ENCODE results near the gene ARSI. TPM values are rescaled to one million over a fixed set of nuclear protein-coding genes. Genes with fewer than 3 reads are reported as not detected.

ARSI gene
- total RNA-seq, 1 experiment from 2014 or later = 5.9 TPM

DNA sequence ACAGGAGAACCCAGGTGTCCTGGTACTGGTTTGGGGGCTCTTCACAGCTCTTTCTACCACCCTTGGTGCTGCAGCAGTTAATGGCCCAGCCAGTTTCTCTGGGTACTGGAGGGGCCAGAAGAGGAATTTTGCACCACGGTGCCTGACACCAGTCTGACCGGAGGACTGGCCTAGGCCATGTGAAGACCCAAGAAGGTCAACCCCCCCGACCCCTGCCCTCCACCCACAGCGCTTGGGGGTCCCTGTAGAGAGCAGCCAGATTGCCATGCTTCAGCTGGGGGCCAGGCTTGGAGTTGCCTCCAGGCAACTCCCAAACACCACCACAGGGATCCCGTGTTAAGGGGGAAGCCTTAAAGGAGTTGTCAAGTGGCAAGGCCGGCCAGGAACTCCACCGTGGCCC, 6.2 kb downstream of the ARSI start (continued):
- TF ChIP-seq HMGXB4 (CRISPR knock-in tag; IDR thresholded peaks at IDR 0.05) (no peak), ATF1 (CRISPR knock-in tag; IDR thresholded peaks at IDR 0.05) (no peak), ZNF423 (CRISPR knock-in tag; IDR thresholded peaks at IDR 0.05) (no peak), FOXJ3 (CRISPR knock-in tag; IDR thresholded peaks at IDR 0.05; ENCODE audit: borderline replicate concordance) (no peak), KAT7 (CRISPR knock-in tag; IDR thresholded peaks at IDR 0.05; ENCODE audit: borderline replicate concordance) (no peak), MXD4 (CRISPR knock-in tag; IDR thresholded peaks at IDR 0.05; ENCODE audit: borderline replicate concordance) (no peak)

GRCh38 chr5:150295741-150296486, 6.8 kb downstream of the ARSI start:
- no peak for TF ChIP-seq HMGA2 (CRISPR knock-in tag; IDR thresholded peaks at IDR 0.05)
- TF ChIP-seq SOX15 (CRISPR knock-in tag; IDR thresholded peaks at IDR 0.05) = no peak
- TF ChIP-seq FOXK1 (CRISPR knock-in tag; IDR thresholded peaks at IDR 0.05) = no peak
- Mint-ChIP-seq H3K27ac (no peak overlapping the region), H3K4me3 (no peak overlapping the region), H3K4me1 (peaks cover 19% of the 10 kb centered on the region), H3K27me3 (ENCODE audit: low read depth) (peaks cover 7% of the 10 kb centered on the region), H3K36me3 (no peaks in the 10 kb centered on the region), H3K9me3 (no peaks in the 10 kb centered on the region)
- ATAC-seq = no peak
- no peak for DNase-seq (ENCODE audit: low spot score)
- POLR2A ChIA-PET = no interaction called here
- CTCF ChIA-PET = no interaction called here

GRCh38 chr5:150295172-150295634, 7.5 kb downstream of the ARSI start:
- TF ChIP-seq, protein P1, sequence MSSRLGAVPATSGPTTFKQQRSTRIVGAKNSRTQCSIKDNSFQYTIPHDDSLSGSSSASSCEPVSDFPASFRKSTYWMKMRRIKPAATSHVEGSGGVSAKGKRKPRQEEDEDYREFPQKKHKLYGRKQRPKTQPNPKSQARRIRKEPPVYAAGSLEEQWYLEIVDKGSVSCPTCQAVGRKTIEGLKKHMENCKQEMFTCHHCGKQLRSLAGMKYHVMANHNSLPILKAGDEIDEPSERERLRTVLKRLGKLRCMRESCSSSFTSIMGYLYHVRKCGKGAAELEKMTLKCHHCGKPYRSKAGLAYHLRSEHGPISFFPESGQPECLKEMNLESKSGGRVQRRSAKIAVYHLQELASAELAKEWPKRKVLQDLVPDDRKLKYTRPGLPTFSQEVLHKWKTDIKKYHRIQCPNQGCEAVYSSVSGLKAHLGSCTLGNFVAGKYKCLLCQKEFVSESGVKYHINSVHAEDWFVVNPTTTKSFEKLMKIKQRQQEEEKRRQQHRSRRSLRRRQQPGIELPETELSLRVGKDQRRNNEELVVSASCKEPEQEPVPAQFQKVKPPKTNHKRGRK (CRISPR knock-in tag; IDR thresholded peaks at IDR 0.05; ENCODE audit: borderline replicate concordance) = no peak
- TF ChIP-seq ZNF317 (CRISPR knock-in tag; IDR thresholded peaks at IDR 0.05; ENCODE audit: borderline replicate concordance, low read depth) = no peak
- TF ChIP-seq SMAD4 (CRISPR knock-in tag; IDR thresholded peaks at IDR 0.05) = no peak
- no peak for TF ChIP-seq ZNF416 (CRISPR knock-in tag; IDR thresholded peaks at IDR 0.05)
- TF ChIP-seq ZNF396 (CRISPR knock-in tag; IDR thresholded peaks at IDR 0.05; ENCODE audit: borderline replicate concordance) = no peak
- TF ChIP-seq, protein P2, sequence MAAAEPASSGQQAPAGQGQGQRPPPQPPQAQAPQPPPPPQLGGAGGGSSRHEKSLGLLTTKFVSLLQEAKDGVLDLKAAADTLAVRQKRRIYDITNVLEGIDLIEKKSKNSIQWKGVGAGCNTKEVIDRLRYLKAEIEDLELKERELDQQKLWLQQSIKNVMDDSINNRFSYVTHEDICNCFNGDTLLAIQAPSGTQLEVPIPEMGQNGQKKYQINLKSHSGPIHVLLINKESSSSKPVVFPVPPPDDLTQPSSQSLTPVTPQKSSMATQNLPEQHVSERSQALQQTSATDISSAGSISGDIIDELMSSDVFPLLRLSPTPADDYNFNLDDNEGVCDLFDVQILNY (CRISPR knock-in tag; IDR thresholded peaks at IDR 0.05) = no peak
- no peaks in the 10 kb centered on the region for H3K36me3 Mint-ChIP-seq
- ChIA-PET POLR2A (no interaction called here), CTCF (interaction anchor here (1.3 to 1.5 kb wide), 2 partner anchors 16 to 32 kb away, joined by 3 to 5 read pairs; no protein-coding TSS in a partner anchor)
- H3K27me3 Mint-ChIP-seq (ENCODE audit: low read depth) = 0 out of 2 replicates have a peak, but pooled peaks cover 3% of the 10 kb centered on the region
- no peak for ATAC-seq
- DNase-seq (ENCODE audit: low spot score) = no peak
- peaks cover 12% of the 10 kb centered on the region for H3K4me1 Mint-ChIP-seq
- no peaks in the 10 kb centered on the region for H3K9me3 Mint-ChIP-seq
- H3K27ac Mint-ChIP-seq = no peak overlapping the region
- no peak overlapping the region for H3K4me3 Mint-ChIP-seq

DNA sequence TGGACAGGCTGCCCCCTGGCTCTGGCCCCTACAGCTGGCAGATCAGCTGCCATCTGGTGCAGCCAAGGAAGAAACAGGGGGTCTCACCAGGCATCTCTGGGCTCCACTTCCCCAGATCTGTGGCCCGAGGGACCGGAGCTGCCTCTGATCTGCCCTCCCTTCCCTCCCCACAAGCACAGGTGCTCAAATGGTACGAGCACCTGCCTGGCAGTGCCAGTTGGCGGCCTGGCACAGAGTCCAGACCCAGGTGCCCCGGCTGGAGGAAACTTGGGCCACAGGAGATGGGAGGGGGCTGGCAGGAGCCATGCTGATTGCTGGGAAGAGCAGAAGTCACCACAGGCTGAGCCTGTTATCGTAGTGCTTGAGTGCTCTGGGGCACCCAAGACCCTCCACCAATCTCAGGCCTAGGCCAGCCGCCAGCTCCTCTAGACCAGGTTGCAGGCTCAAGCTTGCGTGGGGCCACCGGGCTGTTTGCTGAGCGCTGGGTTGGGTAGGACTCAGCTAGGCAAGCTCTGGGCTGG, 8.1 kb downstream of the ARSI start:
- Mint-ChIP-seq H3K27ac (no peak overlapping the region), H3K4me3 (no peak overlapping the region), H3K27me3 (ENCODE audit: low read depth) (no peaks in the 10 kb centered on the region; the same call in 1 of the 2 replicates), H3K4me1 (peaks cover 6% of the 10 kb centered on the region), H3K9me3 (no peaks in the 10 kb centered on the region), H3K36me3 (no peaks in the 10 kb centered on the region)
- ATAC-seq = no peak
- POLR2A ChIA-PET = no interaction called here
- CTCF ChIA-PET = interaction anchor here (1.3 to 1.5 kb wide), 2 partner anchors 17 to 32 kb away, joined by 3 to 5 read pairs; no protein-coding TSS in a partner anchor
- no peak for DNase-seq (ENCODE audit: low spot score)
- TF ChIP-seq CREB1 (CRISPR knock-in tag; IDR thresholded peaks at IDR 0.05) = no peak
- TF ChIP-seq ZMAT4 (CRISPR knock-in tag; IDR thresholded peaks at IDR 0.05) = no peak
- TF ChIP-seq MYBL2 (CRISPR knock-in tag; IDR thresholded peaks at IDR 0.05) = no peak
- TF ChIP-seq NFYB (CRISPR knock-in tag; conservative IDR thresholded peaks at IDR 0.05; ENCODE audit: low read depth) = no peak
- no peak for TF ChIP-seq USF1 (CRISPR knock-in tag; IDR thresholded peaks at IDR 0.05)
- no peak for TF ChIP-seq TCF7 (CRISPR knock-in tag; IDR thresholded peaks at IDR 0.05; ENCODE audit: low read depth)
- TF ChIP-seq RELA (CRISPR knock-in tag; IDR thresholded peaks at IDR 0.05; ENCODE audit: borderline replicate concordance) = no peak
- TF ChIP-seq EMX1 (CRISPR knock-in tag; IDR thresholded peaks at IDR 0.05) = no peak
- no peak for TF ChIP-seq SOX15 (CRISPR knock-in tag; IDR thresholded peaks at IDR 0.05)
- TF ChIP-seq ZNF138 (CRISPR knock-in tag; conservative IDR thresholded peaks at IDR 0.05) = no peak
